ENCODE data around the gene RANBP1. TPM values are rescaled to one million over a fixed set of nuclear protein-coding genes. Genes with fewer than 3 reads are reported as not detected.

The RANBP1 gene
- total RNA-seq, 1 donor from 2014 or later: 133 TPM

DNA sequence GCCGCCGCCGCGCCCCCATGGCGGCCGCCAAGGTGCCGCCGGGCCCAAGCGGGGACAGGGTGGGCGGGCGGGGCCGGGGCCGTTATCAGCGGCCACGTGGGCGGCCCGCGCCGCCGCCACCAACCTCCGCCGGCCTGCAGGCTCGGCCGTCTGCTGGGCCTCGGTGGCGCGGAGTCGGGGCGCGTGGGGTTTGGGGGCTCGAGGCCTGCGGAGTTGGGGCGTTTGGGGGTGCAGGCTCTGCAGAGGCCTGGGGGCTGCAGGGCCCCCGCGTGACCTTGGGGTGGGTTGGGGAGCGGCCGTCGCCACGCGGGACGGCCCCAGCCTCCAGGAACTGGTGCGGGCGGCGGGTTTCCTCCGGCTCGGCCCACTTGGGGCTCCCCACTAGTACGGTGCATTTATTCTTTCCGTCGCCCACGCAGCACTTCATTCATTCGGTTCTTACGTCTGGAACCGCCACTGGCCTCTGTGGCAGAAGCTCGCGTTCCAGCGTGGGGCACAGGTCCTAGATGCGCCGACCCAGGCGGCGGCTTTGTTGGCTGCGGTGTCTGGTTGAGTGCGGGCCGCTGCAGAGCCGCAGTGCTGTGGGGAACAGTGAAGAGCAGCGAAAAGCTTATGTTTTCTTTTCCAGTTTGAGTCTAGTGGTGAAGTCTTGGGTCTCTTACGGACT is 1.9 kb downstream of the RANBP1 start:
- ChIA-PET CTCF (no interaction called here), POLR2A (interaction anchor here (1.0 to 2.5 kb wide), 10 partner anchors 9 to 392 kb away, joined by 3 to 8 read pairs (median 4); partner anchors contain the start of genes COMT, MED15, TANGO2 and TXNRD2)
- intact Hi-C loops (cut with micrococcal nuclease): loop anchor here (1.0 to 5.0 kb wide), 11 partner anchors 14 to 885 kb away; partner anchors contain the start of genes ARVCF, COMT, DGCR6L and DGCR8
- H3K4me3 Mint-ChIP-seq: peak overlapping the region; percentile 85
- peaks cover 61% of the 10 kb centered on the region for H3K36me3 Mint-ChIP-seq (ENCODE audit: low read depth)
- peaks cover 46% of the 10 kb centered on the region for H3K4me1 Mint-ChIP-seq
- ATAC-seq (ENCODE audit: low read depth): peak; percentile 28
- H3K27ac Mint-ChIP-seq: peak overlapping the region; percentile 70
- no peaks in the 10 kb centered on the region for H3K27me3 Mint-ChIP-seq
- no peaks in the 10 kb centered on the region for H3K9me3 Mint-ChIP-seq
- TF ChIP-seq, protein P1, sequence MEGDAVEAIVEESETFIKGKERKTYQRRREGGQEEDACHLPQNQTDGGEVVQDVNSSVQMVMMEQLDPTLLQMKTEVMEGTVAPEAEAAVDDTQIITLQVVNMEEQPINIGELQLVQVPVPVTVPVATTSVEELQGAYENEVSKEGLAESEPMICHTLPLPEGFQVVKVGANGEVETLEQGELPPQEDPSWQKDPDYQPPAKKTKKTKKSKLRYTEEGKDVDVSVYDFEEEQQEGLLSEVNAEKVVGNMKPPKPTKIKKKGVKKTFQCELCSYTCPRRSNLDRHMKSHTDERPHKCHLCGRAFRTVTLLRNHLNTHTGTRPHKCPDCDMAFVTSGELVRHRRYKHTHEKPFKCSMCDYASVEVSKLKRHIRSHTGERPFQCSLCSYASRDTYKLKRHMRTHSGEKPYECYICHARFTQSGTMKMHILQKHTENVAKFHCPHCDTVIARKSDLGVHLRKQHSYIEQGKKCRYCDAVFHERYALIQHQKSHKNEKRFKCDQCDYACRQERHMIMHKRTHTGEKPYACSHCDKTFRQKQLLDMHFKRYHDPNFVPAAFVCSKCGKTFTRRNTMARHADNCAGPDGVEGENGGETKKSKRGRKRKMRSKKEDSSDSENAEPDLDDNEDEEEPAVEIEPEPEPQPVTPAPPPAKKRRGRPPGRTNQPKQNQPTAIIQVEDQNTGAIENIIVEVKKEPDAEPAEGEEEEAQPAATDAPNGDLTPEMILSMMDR (IDR thresholded peaks at IDR 0.05): no peak
- DNase-seq: no peak

DNA sequence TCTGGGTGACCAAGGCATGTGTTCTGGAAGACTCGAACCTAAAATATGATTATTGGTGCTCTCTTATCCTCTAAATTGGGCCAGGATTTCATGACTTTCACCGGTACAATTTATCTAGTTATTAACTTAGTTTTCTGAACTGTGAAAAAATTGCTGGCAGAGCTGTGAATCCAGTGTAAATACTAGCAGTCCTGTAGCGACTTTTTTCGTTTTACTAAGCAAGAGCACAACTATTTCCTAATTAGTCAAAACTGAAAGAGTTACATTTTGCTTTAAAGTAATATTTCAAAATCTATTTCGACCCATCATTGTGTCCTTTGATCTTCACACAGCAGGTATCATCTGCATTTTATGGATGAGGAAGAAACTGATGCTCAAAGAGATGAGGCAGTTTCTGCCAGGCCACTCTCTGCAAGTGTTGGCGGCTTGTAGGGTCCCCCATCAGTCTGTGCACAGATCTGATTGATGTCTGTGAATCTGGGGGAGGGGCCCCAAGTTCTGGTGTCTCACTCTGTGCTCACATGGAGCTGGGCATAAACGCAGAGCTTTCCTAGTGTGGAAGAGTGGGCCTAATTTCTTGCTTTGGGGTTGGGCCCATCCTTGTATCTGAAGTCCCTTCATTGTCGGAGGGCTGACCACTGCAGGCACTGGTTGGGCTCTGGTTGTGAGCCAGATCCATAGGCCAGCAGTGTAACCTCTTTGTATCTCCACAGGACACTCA is 2.6 kb downstream of the RANBP1 start:
- H3K4me1 Mint-ChIP-seq: peaks cover 46% of the 10 kb centered on the region
- H3K9me3 Mint-ChIP-seq: no peaks in the 10 kb centered on the region
- peak overlapping the region; percentile 85 for H3K4me3 Mint-ChIP-seq
- intact Hi-C loops (cut with micrococcal nuclease): loop anchor here (5.0 kb wide), 2 partner anchors 81 to 389 kb away; partner anchors contain the start of gene MED15
- peak overlapping the region; percentile 70 for H3K27ac Mint-ChIP-seq
- H3K27me3 Mint-ChIP-seq: no peaks in the 10 kb centered on the region
- DNase-seq (no peak), ATAC-seq (ENCODE audit: low read depth) (no peak)
- ChIA-PET CTCF (no interaction called here), POLR2A (interaction anchor here (1.3 to 2.5 kb wide), 6 partner anchors 8 to 345 kb away, joined by 3 to 8 read pairs (median 5); partner anchors contain the start of genes TANGO2 and ZDHHC8)
- H3K36me3 Mint-ChIP-seq (ENCODE audit: low read depth): peaks cover 58% of the 10 kb centered on the region
- TF ChIP-seq, protein P1 (IDR thresholded peaks at IDR 0.05): no peak

DNA sequence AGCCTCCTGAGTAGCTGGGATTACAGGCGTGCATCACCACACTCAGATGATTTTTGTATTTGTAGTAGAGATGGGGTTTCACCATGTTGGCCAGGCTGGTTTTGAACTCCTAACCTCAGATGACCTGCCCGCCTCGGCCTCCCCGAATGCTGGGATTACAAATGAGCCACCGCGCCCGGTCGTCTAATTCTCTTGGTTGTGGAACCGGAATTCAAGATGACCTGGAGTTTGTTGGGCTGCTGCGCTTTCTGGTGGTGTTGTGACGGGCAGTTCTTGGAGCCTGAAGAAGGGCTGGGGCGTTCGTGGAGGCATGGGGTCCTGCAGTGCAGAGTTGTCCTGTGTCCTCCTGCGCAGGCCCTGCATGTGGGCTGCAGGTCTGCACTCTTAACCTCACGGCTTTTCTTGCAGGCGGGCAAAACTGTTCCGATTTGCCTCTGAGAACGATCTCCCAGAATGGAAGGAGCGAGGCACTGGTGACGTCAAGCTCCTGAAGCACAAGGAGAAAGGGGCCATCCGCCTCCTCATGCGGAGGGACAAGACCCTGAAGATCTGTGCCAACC is 6.0 kb downstream of the RANBP1 start:
- TF ChIP-seq, protein P1 (IDR thresholded peaks at IDR 0.05): no peak
- Mint-ChIP-seq H3K4me3 (no peak overlapping the region), H3K27me3 (no peaks in the 10 kb centered on the region), H3K27ac (no peak overlapping the region), H3K4me1 (peaks cover 35% of the 10 kb centered on the region), H3K36me3 (ENCODE audit: low read depth) (peaks cover 70% of the 10 kb centered on the region), H3K9me3 (no peaks in the 10 kb centered on the region)
- ATAC-seq (ENCODE audit: low read depth) (no peak), DNase-seq (no peak)
- ChIA-PET CTCF (no interaction called here), POLR2A (no interaction called here)
- intact Hi-C loops (cut with micrococcal nuclease): no loop called here

DNA sequence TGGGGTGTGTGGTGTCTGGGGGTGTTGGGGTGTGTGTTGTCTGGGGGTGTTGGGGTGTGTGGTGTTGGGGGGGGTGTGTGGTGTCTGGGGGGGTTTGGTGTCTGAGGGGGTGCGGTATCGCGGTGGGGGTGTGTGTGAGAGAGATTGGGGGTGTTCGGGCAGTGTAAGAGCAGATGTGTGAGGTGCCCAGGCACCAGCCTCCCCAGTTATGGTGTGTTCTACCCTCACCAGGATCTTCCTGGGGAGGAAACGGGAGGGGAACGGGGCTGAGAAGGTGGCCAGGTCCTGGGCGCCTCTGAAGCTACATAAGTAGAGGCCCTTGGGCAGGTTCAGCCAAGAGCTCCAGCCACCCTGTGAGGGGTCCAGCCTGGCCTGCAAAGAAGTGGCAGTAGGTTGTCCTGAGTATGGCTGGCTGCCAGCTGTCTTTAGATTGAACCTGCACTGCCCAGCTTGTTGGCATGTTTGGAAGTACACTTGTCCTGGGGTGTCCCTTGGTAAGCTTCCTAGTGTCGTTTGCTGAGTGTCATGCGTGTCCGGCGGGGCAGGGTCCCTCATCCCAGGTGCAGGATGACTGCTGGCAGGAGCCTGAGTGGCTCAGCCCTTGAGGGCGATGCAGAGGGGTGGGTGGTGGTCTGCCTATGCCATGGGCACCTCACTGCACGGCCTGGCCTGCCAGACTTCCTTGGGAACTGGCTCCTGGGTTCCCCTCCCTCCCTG is 7.6 kb downstream of the RANBP1 start:
- no peak overlapping the region for H3K27ac Mint-ChIP-seq
- ChIA-PET CTCF (no interaction called here), POLR2A (no interaction called here)
- H3K9me3 Mint-ChIP-seq: no peaks in the 10 kb centered on the region
- no peak for ATAC-seq (ENCODE audit: low read depth)
- H3K27me3 Mint-ChIP-seq: no peaks in the 10 kb centered on the region
- peaks cover 80% of the 10 kb centered on the region for H3K36me3 Mint-ChIP-seq (ENCODE audit: low read depth)
- DNase-seq: no peak
- peaks cover 28% of the 10 kb centered on the region for H3K4me1 Mint-ChIP-seq
- TF ChIP-seq, protein P1 (IDR thresholded peaks at IDR 0.05): no peak
- H3K4me3 Mint-ChIP-seq: no peak overlapping the region
- intact Hi-C loops (cut with micrococcal nuclease): no loop called here
